ENCODE data around the gene CCNC. TPM values are rescaled to one million over a fixed set of nuclear protein-coding genes. Genes with fewer than 3 reads are reported as not detected.

Gene CCNC
- total and polyA plus RNA-seq, 2 of the 13 experiments (the other 11 are each of a cell fraction or from before 2014, with no cell fraction given): 69.6 to 141 TPM

DNA sequence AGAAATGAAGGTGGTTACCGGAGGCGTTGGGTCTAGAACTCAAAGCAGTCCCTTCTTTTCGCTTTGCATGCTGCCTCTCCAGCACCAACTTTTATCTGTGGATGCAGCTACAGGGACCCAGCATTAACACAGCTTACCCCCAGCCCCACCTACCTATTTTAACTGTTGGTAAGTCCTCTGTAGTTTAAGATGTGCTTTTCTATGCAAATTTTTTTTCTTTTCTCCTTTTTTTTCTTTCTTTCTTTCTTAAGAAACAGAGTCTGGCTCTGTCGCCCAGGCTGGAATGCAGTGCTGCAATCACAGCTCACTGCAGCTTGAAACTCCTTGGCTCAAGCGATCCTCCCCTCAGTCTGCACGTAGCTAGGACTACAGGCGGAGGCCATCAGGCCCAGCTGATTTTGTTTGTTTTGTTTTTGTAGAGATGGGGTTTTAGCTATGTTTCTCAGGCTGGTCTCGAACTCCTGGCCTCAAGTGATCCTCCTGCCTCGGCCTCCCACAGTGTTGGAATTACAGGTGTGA is 46.8 kb downstream of the CCNC start:
- no peaks in the 10 kb centered on the region for H3K79me2 ChIP-seq (ENCODE audit: insufficient read depth, low read length)
- H2AFZ ChIP-seq (ENCODE audit: low read length): peak overlapping the region; percentile 90
- in situ Hi-C loops (cut with HindIII; ENCODE audit: extremely low pct_ligation_motif_present, low pct_unique_long_range_greater_than_20kb) (no loop called here), intact Hi-C loops (cut with micrococcal nuclease; ENCODE audit: unreplicated experiment) (loop anchor here (2.0 kb wide), 2 partner anchors 47 to 225 kb away; partner anchors contain the start of gene CCNC)
- BruUV-seq (replicated peaks): no TSS peak
- H3K9me3 ChIP-seq (ENCODE audit: low read length): no peaks in the 10 kb centered on the region
- H3K27ac ChIP-seq (ENCODE audit: extremely low read length, insufficient read depth, low read length): peak overlapping the region; percentile 94
- DNase-seq (ENCODE audit: low spot score): peak; percentile 6
- peak overlapping the region; percentile 72 for H3K4me2 ChIP-seq (ENCODE audit: low read depth, low read length)
- ChIA-PET CTCF (ENCODE audit: low intra/inter-chr PET ratio, low total read pairs) (interaction anchor here (1.7 kb wide), 1 partner anchor 55 kb away, joined by 4 read pairs; no protein-coding TSS in a partner anchor), POLR2A (interaction anchor here (1.0 to 2.0 kb wide), 5 partner anchors 10 to 96 kb away, joined by 3 to 13 read pairs (median 5); partner anchors contain the start of genes CCNC and PNISR)
- H4K20me1 ChIP-seq (ENCODE audit: insufficient read depth, low read length): no peaks in the 10 kb centered on the region
- ATAC-seq: peak; percentile 59
- no peak for FAIRE-seq
- WGBS (ENCODE audit: low lambda C conversion rate): 32% methylated on average over 9 of the region's 9 CpGs
- peak overlapping the region; percentile 94 for H3K9ac ChIP-seq (ENCODE audit: insufficient read depth, low read depth, low read length)
- peak overlapping the region; percentile 92 to 99 (median 94) for H3K4me3 ChIP-seq (replicated peaks in 1 of 3; ENCODE audit: insufficient read depth in 1 of 3, low read depth in 2 of 3, low read length in 3 of 3)
- peaks cover 19% of the 10 kb centered on the region for H3K4me1 ChIP-seq (ENCODE audit: insufficient read depth, low read length)
- no peaks in the 10 kb centered on the region for H3K36me3 ChIP-seq (replicated peaks in 1 of 2; ENCODE audit: control insufficient read depth in 1 of 2, insufficient read depth in 2 of 2, low read length in 2 of 2)
- H3K27me3 ChIP-seq (ENCODE audit: control insufficient read depth in 1 of 2, insufficient read depth in 2 of 2, low read length in 2 of 2): no peaks in the 10 kb centered on the region; a peak in 1 of 5 replicates
- TF ChIP-seq FOXM1 (CRISPR knock-in tag; IDR thresholded peaks at IDR 0.05): no peak
- TF ChIP-seq ZFP1 (CRISPR knock-in tag; IDR thresholded peaks at IDR 0.05): 0 out of 2 replicates have a peak, but pooled peaks have one; percentile 2
- no peak for TF ChIP-seq ZNF569 (CRISPR knock-in tag; IDR thresholded peaks at IDR 0.05; ENCODE audit: borderline replicate concordance)
- no peak for TF ChIP-seq ZNF326 (CRISPR knock-in tag; IDR thresholded peaks at IDR 0.05; ENCODE audit: borderline replicate concordance)
- TF ChIP-seq ZNF160 (CRISPR knock-in tag; IDR thresholded peaks at IDR 0.05): no peak
- TF ChIP-seq, protein P1, sequence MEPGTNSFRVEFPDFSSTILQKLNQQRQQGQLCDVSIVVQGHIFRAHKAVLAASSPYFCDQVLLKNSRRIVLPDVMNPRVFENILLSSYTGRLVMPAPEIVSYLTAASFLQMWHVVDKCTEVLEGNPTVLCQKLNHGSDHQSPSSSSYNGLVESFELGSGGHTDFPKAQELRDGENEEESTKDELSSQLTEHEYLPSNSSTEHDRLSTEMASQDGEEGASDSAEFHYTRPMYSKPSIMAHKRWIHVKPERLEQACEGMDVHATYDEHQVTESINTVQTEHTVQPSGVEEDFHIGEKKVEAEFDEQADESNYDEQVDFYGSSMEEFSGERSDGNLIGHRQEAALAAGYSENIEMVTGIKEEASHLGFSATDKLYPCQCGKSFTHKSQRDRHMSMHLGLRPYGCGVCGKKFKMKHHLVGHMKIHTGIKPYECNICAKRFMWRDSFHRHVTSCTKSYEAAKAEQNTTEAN (CRISPR knock-in tag; conservative IDR thresholded peaks at IDR 0.05): no peak
- TF ChIP-seq SMARCE1 (IDR thresholded peaks at IDR 0.05; ENCODE audit: borderline replicate concordance): no peak
- no peak for TF ChIP-seq KDM6A (CRISPR knock-in tag; IDR thresholded peaks at IDR 0.05; ENCODE audit: low read depth)
- no peak for TF ChIP-seq ZEB1 (IDR thresholded peaks at IDR 0.05; ENCODE audit: insufficient replicate concordance, low read depth)
- no peak for TF ChIP-seq MED13 (CRISPR knock-in tag; IDR thresholded peaks at IDR 0.05)
- TF ChIP-seq, protein P2, sequence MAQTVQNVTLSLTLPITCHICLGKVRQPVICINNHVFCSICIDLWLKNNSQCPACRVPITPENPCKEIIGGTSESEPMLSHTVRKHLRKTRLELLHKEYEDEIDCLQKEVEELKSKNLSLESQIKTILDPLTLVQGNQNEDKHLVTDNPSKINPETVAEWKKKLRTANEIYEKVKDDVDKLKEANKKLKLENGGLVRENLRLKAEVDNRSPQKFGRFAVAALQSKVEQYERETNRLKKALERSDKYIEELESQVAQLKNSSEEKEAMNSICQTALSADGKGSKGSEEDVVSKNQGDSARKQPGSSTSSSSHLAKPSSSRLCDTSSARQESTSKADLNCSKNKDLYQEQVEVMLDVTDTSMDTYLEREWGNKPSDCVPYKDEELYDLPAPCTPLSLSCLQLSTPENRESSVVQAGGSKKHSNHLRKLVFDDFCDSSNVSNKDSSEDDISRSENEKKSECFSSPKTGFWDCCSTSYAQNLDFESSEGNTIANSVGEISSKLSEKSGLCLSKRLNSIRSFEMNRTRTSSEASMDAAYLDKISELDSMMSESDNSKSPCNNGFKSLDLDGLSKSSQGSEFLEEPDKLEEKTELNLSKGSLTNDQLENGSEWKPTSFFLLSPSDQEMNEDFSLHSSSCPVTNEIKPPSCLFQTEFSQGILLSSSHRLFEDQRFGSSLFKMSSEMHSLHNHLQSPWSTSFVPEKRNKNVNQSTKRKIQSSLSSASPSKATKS (CRISPR knock-in tag; IDR thresholded peaks at IDR 0.05): no peak
- no peak for TF ChIP-seq MBD4 (IDR thresholded peaks at IDR 0.05; ENCODE audit: borderline replicate concordance, low read length)
- no peak for TF ChIP-seq LCORL (IDR thresholded peaks at IDR 0.05)
- TF ChIP-seq LCORL (CRISPR knock-in tag; IDR thresholded peaks at IDR 0.05): no peak
- TF ChIP-seq, protein P3, sequence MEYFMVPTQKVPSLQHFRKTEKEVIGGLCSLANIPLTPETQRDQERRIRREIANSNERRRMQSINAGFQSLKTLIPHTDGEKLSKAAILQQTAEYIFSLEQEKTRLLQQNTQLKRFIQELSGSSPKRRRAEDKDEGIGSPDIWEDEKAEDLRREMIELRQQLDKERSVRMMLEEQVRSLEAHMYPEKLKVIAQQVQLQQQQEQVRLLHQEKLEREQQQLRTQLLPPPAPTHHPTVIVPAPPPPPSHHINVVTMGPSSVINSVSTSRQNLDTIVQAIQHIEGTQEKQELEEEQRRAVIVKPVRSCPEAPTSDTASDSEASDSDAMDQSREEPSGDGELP (IDR thresholded peaks at IDR 0.05; ENCODE audit: borderline replicate concordance, low read depth): peak; percentile 68; the same call in 1 of the 2 replicates
- TF ChIP-seq ZBTB7B (CRISPR knock-in tag; IDR thresholded peaks at IDR 0.05): no peak
- TF ChIP-seq, protein P4, sequence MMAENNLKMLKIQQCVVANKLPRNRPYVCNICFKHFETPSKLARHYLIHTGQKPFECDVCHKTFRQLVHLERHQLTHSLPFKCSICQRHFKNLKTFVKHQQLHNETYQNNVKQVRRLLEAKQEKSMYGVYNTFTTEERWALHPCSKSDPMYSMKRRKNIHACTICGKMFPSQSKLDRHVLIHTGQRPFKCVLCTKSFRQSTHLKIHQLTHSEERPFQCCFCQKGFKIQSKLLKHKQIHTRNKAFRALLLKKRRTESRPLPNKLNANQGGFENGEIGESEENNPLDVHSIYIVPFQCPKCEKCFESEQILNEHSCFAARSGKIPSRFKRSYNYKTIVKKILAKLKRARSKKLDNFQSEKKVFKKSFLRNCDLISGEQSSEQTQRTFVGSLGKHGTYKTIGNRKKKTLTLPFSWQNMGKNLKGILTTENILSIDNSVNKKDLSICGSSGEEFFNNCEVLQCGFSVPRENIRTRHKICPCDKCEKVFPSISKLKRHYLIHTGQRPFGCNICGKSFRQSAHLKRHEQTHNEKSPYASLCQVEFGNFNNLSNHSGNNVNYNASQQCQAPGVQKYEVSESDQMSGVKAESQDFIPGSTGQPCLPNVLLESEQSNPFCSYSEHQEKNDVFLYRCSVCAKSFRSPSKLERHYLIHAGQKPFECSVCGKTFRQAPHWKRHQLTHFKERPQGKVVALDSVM (CRISPR knock-in tag; IDR thresholded peaks at IDR 0.05): peak; percentile 94
- no peak for TF ChIP-seq ZNF30 (CRISPR knock-in tag; IDR thresholded peaks at IDR 0.05)
- TF ChIP-seq SRY (CRISPR knock-in tag; IDR thresholded peaks at IDR 0.05): no peak
- TF ChIP-seq, protein P5, sequence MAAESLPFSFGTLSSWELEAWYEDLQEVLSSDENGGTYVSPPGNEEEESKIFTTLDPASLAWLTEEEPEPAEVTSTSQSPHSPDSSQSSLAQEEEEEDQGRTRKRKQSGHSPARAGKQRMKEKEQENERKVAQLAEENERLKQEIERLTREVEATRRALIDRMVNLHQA (CRISPR knock-in tag; IDR thresholded peaks at IDR 0.05): no peak
